Naive B cell (primary cell): ENCODE data around the gene PYGO2. TPM values are rescaled to one million over a fixed set of nuclear protein-coding genes. Genes with fewer than 3 reads are reported as not detected.

Experiments
- ATAC-seq, 2 donors: fragments of 150-1000 bp; cut with Tn5 transposase; 2 replicates each; pipeline ENCODE4 v1.10.0; 2021; ENCODE audit warnings: low read depth in 2 of 2, mild to moderate bottlenecking in 2 of 2, moderate library complexity in 2 of 2
- DNase-seq: peaks from one replicate; pipeline ENCODE4 v3.0.0; 2022
- H3K27ac Mint-ChIP-seq, 6 donors: one replicate each; pipeline ENCODE4 v1.8.0; 2020 to 2022; ENCODE audit warnings: mild to moderate bottlenecking in 6 of 6, mixed read lengths in 6 of 6, moderate library complexity in 5 of 6, inconsistent platforms in 2 of 6
- H3K27me3 Mint-ChIP-seq, 3 donors: one replicate each; pipeline ENCODE4 v1.8.0; 2021 to 2022; ENCODE audit warnings: mixed read lengths in 3 of 3, mild to moderate bottlenecking in 1 of 3
- H3K36me3 Mint-ChIP-seq, 2 donors: one replicate each; pipeline ENCODE4 v1.8.0; 2020 to 2022; ENCODE audit warnings: mixed read lengths in 2 of 2, inconsistent platforms in 1 of 2, mild to moderate bottlenecking in 1 of 2
- H3K4me1 Mint-ChIP-seq, 3 donors: one replicate each; pipeline ENCODE4 v1.8.0; 2020 to 2022; ENCODE audit warnings: mixed read lengths in 3 of 3, inconsistent platforms in 1 of 3, mild to moderate bottlenecking in 1 of 3, moderate library complexity in 1 of 3
- H3K4me3 Mint-ChIP-seq, 8 donors: one replicate each; pipeline ENCODE4 v1.8.0; 2020 to 2022; ENCODE audit warnings: mild to moderate bottlenecking in 8 of 8, mixed read lengths in 8 of 8, moderate library complexity in 8 of 8, inconsistent platforms in 2 of 8
- H3K9me3 Mint-ChIP-seq, 7 donors: one replicate each; pipeline ENCODE4 v1.8.0; 2020 to 2022; ENCODE audit warnings: mixed read lengths in 7 of 7, mild to moderate bottlenecking in 5 of 7, inconsistent platforms in 2 of 7, moderate library complexity in 1 of 7
- polyA plus RNA-seq, 6 donors: library from polyadenylated mRNA; unstranded; fragments of 300-500 nt; fragmentation: Illumina TruSeq; gene quantifications; one replicate each; pipeline ENCODE4 v1.2.3, GENCODE V29; 2021; ENCODE audit warnings: low read depth in 6 of 6

The PYGO2 gene
- polyA plus RNA-seq, 6 donors from 2014 or later: 10.0 to 45.1 (median 29.4) TPM

GRCh38 chr1:154945962-154946850 is 15.4 kb downstream of the PYGO2 start:
- peak overlapping the region in 1 of 8 donors; percentile 62 for H3K4me3 Mint-ChIP-seq
- peaks cover 9 to 31% of the 10 kb centered on the region in 2 donors for H3K36me3 Mint-ChIP-seq
- peaks cover 43 to 56% (median 52%) of the 10 kb centered on the region in 3 donors for H3K4me1 Mint-ChIP-seq
- peak overlapping the region in 3 of 6 donors; percentile 67 to 79 (median 75) for H3K27ac Mint-ChIP-seq
- ATAC-seq (no peak), DNase-seq (no peak)
- H3K27me3 Mint-ChIP-seq: no peaks in the 10 kb centered on the region
- no peaks in the 10 kb centered on the region for H3K9me3 Mint-ChIP-seq

GRCh38 chr1:154945160-154945961 is 16.2 kb downstream of the PYGO2 start:
- Mint-ChIP-seq H3K27ac (peak overlapping the region in 1 of 6 donors; percentile 84), H3K4me1 (peaks cover 46 to 56% (median 52%) of the 10 kb centered on the region in 3 donors), H3K27me3 (no peaks in the 10 kb centered on the region), H3K36me3 (peaks cover 4 to 25% of the 10 kb centered on the region in 2 donors), H3K4me3 (peak overlapping the region in 1 of 8 donors; percentile 62), H3K9me3 (peaks cover 0 to 1% (median 0%) of the 10 kb centered on the region in 7 donors)
- DNase-seq (no peak), ATAC-seq (no peak)

GRCh38 chr1:154944401-154945159 is 17.0 kb downstream of the PYGO2 start:
- no peak for ATAC-seq
- DNase-seq: no peak
- Mint-ChIP-seq H3K27ac (peak overlapping the region in 5 of 6 donors; percentile 76 to 91 (median 87)), H3K27me3 (no peaks in the 10 kb centered on the region), H3K4me3 (peak overlapping the region in 5 of 8 donors; percentile 63 to 77 (median 71)), H3K4me1 (peaks cover 49 to 59% (median 56%) of the 10 kb centered on the region in 3 donors), H3K36me3 (peaks cover 4 to 24% of the 10 kb centered on the region in 2 donors), H3K9me3 (peaks cover 0 to 1% (median 0%) of the 10 kb centered on the region in 7 donors)

DNA sequence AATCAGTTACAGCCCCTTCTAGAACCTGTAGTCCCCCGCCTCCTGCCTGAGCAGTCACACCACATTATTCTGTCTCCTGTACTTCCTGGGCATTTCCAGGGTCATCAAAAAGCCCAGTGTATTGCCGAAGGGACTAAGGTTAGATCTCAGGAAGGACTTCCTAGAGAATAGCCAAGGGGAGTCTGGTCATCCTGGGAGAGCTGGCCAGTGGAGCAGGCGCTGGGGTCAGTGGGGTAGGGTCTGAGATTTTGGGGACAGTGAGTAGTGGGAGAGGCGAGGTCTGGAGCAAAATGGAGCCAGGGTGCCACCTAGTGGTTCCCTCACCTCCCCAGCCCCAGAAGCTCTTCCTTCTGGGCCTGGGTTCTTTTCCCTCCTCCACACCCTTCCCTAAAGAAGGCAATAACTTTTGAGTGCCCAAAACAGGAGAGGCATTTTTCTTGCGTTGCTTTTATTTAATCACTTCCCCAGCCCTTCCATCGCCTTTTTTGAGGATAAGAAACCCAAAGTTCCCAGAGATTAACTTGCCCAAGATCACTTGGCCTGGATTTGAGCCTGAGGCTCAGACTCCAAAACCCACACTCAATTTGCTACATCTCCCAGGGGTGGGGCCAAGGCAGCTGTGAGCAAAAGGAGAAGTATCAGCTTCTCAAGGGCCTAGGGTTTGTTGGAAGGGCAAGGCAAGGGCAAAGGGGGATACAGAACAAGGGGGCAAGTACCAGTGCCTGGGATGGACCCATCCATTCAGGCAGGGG is 17.8 kb downstream of the PYGO2 start:
- H3K9me3 Mint-ChIP-seq: peaks cover 0 to 1% (median 0%) of the 10 kb centered on the region in 7 donors
- peaks cover 4 to 22% of the 10 kb centered on the region in 2 donors for H3K36me3 Mint-ChIP-seq
- peak overlapping the region; percentile 84 to 96 (median 90) for H3K27ac Mint-ChIP-seq
- H3K27me3 Mint-ChIP-seq: no peaks in the 10 kb centered on the region
- ATAC-seq (peak; percentile 25 to 38), DNase-seq (peak; percentile 33)
- peaks cover 53 to 65% (median 60%) of the 10 kb centered on the region in 3 donors for H3K4me1 Mint-ChIP-seq
- peak overlapping the region; percentile 24 to 84 (median 68) for H3K4me3 Mint-ChIP-seq

- H3K9me3 Mint-ChIP-seq: peaks cover 0 to 1% (median 0%) of the 10 kb centered on the region in 7 donors
- H3K27me3 Mint-ChIP-seq: no peaks in the 10 kb centered on the region
- peak overlapping the region in 7 of 8 donors; percentile 37 to 73 (median 51) for H3K4me3 Mint-ChIP-seq
- peaks cover 57 to 80% (median 76%) of the 10 kb centered on the region in 3 donors for H3K4me1 Mint-ChIP-seq
- no peak for ATAC-seq
- DNase-seq: no peak
- H3K36me3 Mint-ChIP-seq: peaks cover 0 to 5% of the 10 kb centered on the region in 2 donors
- peak overlapping the region in 3 of 6 donors; percentile 44 to 84 (median 65) for H3K27ac Mint-ChIP-seq
Measured at GRCh38 chr1:154941333-154942013, 20.1 kb downstream of the PYGO2 start.

DNA sequence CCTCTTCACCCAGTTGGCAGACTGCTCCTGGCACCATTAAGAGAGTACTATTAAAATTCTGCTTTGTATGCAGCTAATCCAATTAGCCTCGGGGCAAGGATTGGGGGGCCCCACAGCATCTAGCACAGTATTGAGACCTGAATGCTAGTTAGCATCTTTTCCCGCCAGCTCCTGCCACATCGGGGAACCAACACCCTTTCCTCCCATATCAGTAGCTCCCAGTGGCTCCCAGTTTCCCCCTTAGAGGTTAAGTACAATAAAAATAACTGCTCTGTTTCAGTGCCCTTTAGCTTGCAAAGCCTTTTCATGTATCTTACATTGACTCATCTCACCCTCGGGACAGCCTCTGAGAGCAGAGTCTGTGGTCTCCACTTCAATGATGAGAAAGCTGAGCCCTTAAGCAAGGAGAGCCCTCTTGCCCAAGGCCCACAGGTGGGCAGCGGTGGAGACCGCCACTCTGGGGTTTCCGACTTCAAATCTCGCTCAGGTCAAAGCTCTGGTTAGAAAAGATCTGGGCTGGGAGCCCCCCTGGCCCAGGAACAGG is 20.9 kb downstream of the PYGO2 start:
- ATAC-seq (no peak), DNase-seq (no peak)
- Mint-ChIP-seq H3K9me3 (peaks cover 0 to 1% (median 0%) of the 10 kb centered on the region in 7 donors), H3K4me1 (peaks cover 59 to 83% (median 80%) of the 10 kb centered on the region in 3 donors), H3K27ac (peak overlapping the region in 4 of 6 donors; percentile 56 to 84 (median 82)), H3K4me3 (peak overlapping the region in 6 of 8 donors; percentile 41 to 72 (median 54)), H3K36me3 (no peaks in the 10 kb centered on the region), H3K27me3 (no peaks in the 10 kb centered on the region)

GRCh38 chr1:154940213-154940560 is 21.4 kb downstream of the PYGO2 start:
- Mint-ChIP-seq H3K27ac (peak overlapping the region in 1 of 6 donors; percentile 59), H3K27me3 (no peaks in the 10 kb centered on the region), H3K36me3 (no peaks in the 10 kb centered on the region), H3K4me3 (peak overlapping the region in 3 of 8 donors; percentile 59 to 68 (median 63)), H3K9me3 (peaks cover 0 to 1% (median 0%) of the 10 kb centered on the region in 7 donors), H3K4me1 (peaks cover 61 to 85% (median 83%) of the 10 kb centered on the region in 3 donors)
- no peak for DNase-seq
- no peak for ATAC-seq

GRCh38 chr1:154938604-154939399 is 22.8 kb downstream of the PYGO2 start:
- peak overlapping the region in 5 of 6 donors; percentile 33 to 98 (median 84) for H3K27ac Mint-ChIP-seq
- no peaks in the 10 kb centered on the region for H3K27me3 Mint-ChIP-seq
- peaks cover 54 to 74% (median 70%) of the 10 kb centered on the region in 3 donors for H3K4me1 Mint-ChIP-seq
- peaks cover 0 to 1% (median 0%) of the 10 kb centered on the region in 7 donors for H3K9me3 Mint-ChIP-seq
- H3K4me3 Mint-ChIP-seq: peak overlapping the region; percentile 0 to 92 (median 56)
- H3K36me3 Mint-ChIP-seq: no peaks in the 10 kb centered on the region
- no peak for DNase-seq
- no peak for ATAC-seq

DNA sequence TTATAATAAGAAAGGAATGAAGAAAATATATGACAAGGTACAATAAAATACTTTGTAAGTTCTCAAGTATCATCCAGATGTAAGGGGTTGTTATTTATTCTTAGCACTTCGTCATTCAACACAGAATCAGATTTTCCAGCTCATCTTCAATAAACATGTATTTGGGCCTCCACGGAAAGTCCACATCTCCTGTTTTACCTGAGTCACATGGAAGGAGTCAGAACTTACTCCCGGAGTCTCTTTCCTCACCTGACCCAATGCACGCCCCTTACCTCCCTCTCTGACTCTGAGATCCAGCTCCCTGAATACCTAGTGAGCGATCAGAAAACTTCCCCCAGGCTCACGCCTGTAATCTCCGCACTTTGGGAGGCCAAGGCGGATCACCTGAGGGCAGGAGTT is 23.6 kb downstream of the PYGO2 start:
- no peaks in the 10 kb centered on the region for H3K27me3 Mint-ChIP-seq
- peak overlapping the region; percentile 80 to 98 (median 94) for H3K4me3 Mint-ChIP-seq
- no peaks in the 10 kb centered on the region for H3K36me3 Mint-ChIP-seq
- DNase-seq: no peak
- H3K27ac Mint-ChIP-seq: peak overlapping the region; percentile 98 to 100 (median 100)
- H3K4me1 Mint-ChIP-seq: peaks cover 48 to 66% (median 62%) of the 10 kb centered on the region in 3 donors
- ATAC-seq: no peak
- H3K9me3 Mint-ChIP-seq: peaks cover 0 to 1% (median 0%) of the 10 kb centered on the region in 7 donors

- Mint-ChIP-seq H3K27me3 (no peaks in the 10 kb centered on the region), H3K27ac (peak overlapping the region; percentile 98 to 100 (median 100)), H3K4me1 (peaks cover 42 to 60% (median 55%) of the 10 kb centered on the region in 3 donors), H3K4me3 (peak overlapping the region; percentile 89 to 98 (median 96)), H3K9me3 (peaks cover 0 to 1% (median 0%) of the 10 kb centered on the region in 7 donors), H3K36me3 (no peaks in the 10 kb centered on the region)
- peak; percentile 77 to 80 for ATAC-seq
- peak; percentile 93 for DNase-seq
Measured at GRCh38 chr1:154937085-154937987, 24.2 kb downstream of the PYGO2 start.
